HG03342 (cell line): Measurements from ENCODE around the gene FSIP1.
A peak's percentile ranks its signal among the peaks of the same experiment; 100 is the strongest.

Experiments
- ATAC-seq: cut with Tn5 transposase; IDR thresholded peaks from one replicate; pipeline ENCODE4 v1.9.1; 2021; ENCODE audit warnings: mild to moderate bottlenecking, moderate library complexity; ENCODE audit not compliant: unreplicated experiment

Gene FSIP1

DNA sequence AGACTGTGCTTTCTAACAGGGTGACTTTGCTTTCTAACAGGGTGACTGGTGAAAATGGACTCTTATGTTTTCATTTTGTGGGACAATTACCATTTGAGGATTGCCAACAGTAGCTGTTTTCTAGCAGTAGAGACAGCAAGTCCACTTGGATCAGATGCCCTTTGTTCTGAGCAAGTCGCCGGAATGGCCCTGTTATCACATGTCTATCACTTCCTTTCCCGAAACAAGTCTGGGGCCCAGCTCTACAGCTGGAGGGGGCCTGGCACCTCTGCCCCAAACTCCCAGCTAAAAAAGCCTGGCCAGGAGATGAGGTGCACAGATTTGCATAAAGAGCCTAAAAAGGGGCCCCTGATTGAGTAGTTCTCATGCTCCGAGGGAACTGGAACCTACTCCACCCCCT, 157.2 kb downstream of the FSIP1 start:
- ATAC-seq: no peak

GRCh38 chr15:39624806-39625205, 157.8 kb downstream of the FSIP1 start:
- ATAC-seq: no peak

DNA sequence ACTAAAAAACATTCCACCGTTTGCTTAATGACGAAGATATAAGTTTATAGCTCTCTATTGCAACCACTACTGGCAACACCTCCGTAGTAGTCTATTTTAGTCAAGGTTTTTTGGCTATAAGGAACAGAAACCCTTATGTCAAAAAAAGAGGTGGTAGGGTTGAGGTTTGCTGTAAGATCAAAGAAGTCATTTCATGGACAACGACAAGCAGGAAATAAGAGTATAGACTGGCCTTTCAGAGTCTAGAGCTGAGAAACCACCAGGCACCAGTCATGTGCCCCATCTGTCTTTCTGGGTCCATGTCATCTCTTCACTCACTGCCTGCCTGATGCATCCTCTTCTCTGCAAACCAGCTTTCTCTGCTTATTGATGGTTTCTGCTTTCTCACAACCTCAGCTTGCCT, 159.1 kb downstream of the FSIP1 start:
- peak; percentile 88 for ATAC-seq

DNA sequence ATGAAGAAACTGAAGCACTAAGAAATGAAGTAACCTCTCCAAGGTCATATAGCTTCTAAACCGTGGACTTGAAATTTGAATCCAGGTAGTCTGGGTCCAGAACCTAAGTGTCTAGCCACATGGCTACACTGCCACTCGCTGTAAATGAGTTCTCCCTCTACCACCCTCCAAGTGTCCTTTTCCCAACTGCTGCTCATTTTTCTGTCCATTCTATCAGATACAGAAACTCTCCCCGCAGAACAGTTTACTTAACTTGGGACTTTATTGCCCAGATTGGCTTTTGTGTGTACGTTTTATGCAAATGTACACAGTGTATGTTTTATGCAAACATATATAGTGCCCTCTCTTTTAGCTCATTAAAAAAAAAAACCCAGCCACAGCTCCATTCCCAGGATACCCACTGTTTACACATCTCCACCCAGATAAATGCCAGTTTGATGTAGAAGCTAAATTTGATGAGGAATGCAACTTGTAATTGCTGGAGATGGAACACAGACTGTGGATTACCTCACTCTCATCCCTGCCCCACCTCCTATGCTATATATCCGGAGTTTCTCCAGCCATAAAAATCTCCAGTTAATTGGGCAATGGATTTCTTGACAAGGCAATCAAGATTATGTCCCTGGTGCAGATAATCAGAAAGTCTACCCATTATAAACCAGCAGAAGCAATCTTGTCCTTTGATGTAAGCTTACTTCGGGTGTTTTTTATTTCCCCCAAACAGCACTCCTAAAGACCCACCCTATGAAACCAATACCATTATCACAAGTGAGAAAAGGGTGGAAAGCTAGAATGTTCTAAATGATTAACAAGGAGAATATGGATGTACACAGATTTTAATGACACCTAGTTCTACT, 159.8 kb downstream of the FSIP1 start:
- ATAC-seq: peak; percentile 5

DNA sequence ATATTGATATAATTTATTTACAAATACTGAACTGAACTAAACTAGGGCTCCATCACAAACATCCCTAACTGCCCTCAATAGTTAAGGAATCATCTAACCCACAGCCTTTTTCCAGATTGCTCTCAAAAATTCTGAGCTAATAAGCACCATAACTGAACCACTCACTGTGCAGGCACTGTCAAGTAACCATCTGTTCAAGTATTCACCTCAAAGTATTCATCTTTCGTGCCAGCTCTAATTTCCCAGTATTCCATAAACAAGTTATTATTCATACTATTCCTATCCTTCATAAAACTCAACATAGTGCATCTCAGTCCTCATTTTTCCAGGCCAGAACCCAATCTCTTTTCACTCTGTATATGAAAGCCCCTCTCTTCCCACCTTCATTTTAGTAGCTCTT, 160.7 kb downstream of the FSIP1 start:
- ATAC-seq: no peak

DNA sequence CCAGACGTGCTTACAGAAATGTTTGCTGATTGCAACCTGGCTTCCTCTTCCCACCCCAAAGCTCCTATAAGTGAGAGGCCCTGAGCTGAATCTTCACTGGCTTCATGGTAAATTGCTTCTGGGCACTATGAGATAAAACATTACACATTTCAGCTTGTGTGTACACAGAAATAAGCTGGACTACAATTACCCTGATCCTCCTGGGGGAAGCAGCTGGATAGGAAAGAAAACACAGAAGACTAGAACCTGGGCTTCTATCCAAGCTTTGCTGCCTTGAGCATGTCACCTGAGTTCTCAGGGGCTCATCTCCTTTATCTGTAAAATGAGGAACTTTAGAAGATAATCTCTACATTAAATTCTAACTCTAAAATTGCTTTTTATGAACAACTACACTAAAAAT, 161.4 kb downstream of the FSIP1 start:
- ATAC-seq: no peak

DNA sequence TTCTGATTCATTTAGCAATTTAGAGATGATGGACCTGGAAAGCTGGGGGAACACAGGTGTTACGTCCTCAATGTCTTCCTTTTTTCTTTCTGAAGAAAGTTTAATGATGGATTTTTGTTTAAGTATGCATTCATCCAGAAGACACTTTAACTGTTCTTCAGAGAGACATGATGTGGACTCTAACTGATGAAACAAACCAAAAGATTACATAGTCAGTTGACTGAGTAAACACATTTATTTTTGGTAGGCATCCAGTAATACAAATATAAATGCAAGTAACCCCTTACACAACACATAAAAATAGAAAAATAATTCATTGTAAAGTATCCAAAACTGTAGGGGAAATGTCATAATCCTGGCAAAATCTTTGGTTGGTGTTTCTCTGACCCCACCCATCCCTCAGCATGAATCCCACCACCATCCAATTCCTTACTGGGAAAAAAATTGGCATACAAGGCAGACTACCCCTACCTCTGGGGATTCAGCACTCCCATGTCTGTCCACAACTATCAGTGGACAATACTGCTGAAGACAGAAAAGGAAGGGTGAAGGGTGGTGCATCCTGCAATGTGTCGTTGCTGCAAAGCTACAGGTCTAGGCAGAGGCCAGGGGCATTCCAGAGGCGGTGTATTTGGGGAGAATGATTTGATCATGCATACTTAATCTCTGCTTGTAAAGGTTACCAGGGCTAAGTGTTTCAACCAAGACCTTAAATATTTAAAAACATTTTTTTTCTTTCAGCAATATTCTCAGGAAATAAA, 164.4 kb downstream of the FSIP1 start:
- ATAC-seq: no peak

DNA sequence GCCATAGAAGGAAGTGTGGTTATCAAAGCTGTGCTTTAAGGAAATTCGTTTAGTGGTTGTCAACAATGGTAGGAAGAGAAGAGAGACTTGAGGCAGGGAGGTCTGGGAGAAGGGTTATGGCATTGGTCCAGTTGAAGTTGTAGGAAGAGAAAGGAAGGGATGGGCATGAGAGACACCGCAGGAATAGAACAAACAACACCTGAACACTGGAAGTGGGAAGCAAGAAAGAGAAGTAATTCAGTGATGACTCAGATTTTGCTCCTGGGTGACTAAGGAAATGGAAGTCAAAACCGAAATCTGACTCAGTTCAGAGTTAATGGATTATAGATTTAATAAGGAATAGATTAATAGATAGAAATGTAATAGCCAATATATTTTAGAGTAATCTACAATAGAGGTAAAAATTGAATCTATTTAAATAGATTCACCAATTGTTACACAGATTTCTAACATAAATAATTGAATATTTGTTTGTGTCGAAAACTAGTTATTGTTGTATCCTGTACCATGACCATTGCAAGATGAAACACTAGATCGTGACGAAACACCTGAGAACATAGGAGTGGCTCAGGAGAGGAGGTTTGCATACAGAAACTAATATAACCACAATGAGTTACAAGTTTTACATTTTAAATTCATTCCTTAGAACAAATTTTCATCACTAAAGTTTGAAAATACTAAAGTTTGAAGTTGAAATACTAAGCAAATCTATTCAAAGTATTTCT, 165.7 kb downstream of the FSIP1 start:
- no peak for ATAC-seq

GRCh38 chr15:39613861-39614260, 168.8 kb downstream of the FSIP1 start:
- ATAC-seq: no peak

DNA sequence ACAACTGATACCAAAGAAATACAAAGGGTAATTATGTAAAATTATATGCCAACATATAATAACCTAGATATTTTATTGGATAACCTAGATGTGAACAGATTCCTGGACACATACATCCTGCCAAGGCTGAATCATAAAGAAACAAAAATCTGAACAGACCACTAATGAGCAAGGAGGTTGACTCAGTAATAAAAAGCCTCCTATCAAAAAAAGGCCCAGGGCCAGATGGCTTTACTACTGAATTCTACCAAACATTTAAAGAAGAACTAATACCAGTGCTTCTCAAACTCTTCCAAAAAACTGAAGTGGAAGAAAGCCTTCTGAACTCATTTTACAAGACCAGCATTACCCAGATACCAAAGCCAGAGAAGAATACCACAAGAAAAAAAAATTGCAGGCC, 169.4 kb downstream of the FSIP1 start:
- ATAC-seq: no peak

DNA sequence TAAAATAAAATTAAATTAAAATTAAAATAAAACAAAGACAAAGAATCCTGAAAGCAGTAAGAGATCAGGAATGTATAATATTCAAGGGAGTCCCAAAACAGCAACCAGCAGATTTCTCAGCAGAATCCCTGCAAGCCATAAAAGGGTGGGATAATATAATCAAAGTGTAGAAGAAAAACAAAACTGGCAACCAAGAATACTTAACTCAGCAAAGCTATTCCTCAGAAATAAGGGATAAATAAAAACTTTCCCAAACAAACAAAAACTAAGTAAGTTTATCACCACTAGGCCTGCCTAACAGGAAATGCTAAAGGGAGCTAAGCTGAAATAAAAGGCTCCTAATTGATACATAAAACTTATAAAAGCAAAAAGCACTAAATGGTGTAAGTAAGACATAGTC, 172.0 kb downstream of the FSIP1 start:
- no peak for ATAC-seq

DNA sequence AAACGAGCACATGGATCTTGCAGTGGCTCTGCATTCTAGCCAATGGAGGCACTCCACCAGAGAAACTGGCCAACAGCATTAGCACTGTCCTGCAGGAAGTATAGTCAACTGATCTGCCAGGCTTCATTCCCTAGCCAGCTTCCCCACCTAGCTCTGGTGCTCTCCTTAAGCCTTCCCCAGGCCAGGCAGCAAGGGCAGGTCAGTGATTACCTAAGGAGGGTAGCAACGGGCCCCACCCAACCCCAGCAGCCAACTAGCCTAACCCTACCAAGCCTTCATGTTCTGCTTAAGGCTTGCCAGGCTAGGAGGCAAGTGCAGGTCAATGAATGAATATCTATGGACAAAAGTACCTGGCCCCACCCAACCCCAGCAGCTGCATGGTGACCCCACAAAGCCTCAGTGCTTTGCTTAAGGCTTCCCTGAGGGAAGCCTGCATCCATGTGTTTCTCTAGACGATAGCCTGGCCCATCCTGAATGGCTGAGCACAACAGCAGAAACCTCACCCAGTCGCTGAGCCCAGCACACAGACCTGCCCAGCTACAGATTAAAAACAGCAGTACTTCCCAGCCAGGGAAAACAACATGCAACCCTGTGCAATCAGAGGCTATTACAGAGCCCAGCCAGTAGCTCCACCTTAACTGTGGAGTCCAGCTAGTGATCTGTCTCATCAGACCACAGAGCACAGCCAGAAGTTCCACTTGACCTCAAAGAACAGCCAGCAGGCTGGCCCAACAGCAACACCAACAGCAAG, 173.3 kb downstream of the FSIP1 start:
- no peak for ATAC-seq

GRCh38 chr15:39608185-39609139, 174.2 kb downstream of the FSIP1 start:
- no peak for ATAC-seq

- no peak for ATAC-seq
Measured at GRCh38 chr15:39605146-39605545, 177.5 kb downstream of the FSIP1 start.

DNA sequence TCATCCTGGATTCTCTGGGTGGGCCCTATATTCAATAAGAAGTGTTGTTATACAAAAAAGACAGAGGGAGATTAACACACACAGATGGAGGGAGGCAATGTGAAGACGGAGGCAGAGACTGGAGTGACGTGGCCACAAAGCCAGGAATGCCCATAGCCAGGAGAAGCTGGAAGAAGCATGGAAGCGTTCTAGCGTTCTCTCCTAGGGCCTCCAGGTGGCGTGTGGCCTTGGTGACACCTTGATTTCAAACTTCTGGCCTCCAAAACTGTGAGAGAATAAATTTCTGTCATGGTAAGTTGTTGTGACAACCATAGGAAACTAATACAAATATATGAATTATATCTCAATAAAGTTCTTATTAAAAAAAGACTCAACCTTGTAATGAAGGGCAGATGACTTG, 180.5 kb downstream of the FSIP1 start:
- no peak for ATAC-seq

- no peak for ATAC-seq
Measured at GRCh38 chr15:39599871-39600270, 182.8 kb downstream of the FSIP1 start.

DNA sequence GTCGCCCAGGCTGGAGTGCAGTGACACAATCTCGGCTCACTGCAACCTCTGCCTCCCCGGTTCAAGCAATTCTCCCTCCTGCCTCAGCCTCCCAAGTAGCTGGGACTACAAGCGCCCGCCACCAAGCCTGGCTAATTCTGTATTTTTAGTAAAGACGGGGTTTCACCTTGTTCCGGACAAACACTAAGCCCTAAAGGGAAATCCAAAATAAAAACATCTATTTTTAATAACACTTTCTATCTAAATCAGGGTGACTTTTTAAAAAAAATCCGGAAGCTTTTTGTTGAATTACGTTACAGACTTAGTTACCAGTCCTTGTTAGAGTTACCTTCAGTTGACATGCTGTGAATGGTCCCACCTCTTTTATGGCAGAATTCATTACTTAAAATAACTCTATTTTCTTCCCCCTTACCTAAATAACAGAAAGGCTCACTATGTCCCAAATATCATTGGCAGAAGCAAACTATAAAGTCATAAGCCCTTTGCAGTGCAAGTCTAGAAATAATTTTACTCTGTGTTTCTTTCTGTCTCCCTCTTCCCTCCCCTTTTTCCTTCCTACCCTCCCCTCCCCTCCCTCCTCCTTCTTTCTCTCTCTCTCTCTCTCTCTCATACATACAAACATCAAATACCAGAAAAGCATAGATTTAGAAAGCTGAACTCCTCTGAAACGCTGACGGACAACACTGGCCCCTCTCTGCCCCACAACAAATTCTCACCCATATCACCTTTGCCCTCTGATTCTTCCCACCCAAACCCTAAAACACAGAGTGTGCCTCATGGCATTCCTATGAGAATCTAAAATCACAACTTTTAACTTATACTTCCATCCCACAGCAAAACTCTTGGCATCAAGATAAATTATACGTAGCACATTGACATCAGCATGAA, 183.4 kb downstream of the FSIP1 start:
- no peak for ATAC-seq

DNA sequence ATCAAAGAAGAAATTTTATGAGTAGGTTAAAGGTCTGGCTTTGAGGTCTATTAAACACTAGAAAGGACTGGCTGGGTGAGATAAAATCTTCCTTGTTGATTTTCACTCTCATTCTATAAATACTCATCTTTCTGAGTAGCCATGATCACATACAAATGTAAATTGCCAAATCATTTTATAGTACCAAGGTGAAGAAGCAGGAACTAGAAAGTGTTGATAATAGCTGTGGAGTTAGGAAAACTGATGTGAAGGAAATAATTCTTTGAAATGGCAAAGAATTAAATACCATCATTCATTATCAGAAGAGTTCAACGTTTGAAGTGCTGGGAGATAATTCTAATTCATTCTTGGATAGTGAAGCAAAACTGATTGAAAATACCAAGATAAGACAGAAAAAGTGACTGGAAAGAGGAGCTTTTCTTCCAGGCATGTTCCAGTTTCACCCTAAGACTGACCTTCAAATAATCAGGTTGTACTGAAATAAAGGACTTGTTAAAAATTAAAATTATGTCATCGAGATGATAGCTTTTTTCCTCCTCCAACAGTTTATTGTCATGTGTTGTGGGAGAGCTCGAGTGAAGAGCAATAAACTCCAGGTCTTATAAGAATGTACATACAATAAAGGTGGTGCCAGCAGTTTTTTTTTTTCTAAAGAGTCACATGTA, 184.3 kb downstream of the FSIP1 start:
- ATAC-seq: no peak
